ENCODE measurements around the gene ALS2CL. TPM values are rescaled to one million over a fixed set of nuclear protein-coding genes. Genes with fewer than 3 reads are reported as not detected.

ALS2CL gene
- total and polyA plus RNA-seq, 10 of the 15 experiments (the other 5 are each of a cell fraction or from before 2014, with no cell fraction given): 0.01 to 0.05 TPM; not detected in 8

DNA sequence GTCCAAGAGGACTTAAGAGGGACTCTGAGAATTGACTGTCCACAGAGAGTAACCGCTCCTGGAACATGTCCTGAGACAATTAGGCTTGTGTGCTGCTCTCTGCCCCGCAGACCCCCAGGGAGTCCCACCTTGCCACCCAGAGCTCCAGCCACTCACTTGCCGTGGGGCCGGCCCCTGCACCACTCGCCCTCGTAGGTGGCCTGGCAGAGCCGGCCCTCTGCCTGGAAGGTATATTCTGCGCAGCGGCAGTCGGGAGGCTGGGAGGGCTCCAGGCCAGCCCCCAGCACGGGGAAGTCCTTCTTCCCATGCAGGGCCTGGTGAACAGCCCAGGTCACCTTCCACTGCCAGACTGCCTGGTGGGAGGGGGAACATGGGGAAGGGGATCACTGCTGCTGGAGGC lies 10.5 kb downstream of the ALS2CL start:
- WGBS (ENCODE audit: insufficient coverage, insufficient replicate concordance, low lambda C conversion rate, missing lambda C conversion rate): 60% methylated on average over 11 of the region's 11 CpGs
- no peak for FAIRE-seq
- Histone ChIP-seq H3K9ac (ENCODE audit: control insufficient read depth, insufficient read depth, low read length) (no peak overlapping the region), H3K36me3 (ENCODE audit: control insufficient read depth in 2 of 2, insufficient read depth in 2 of 2, low read length in 1 of 2) (no peaks in the 10 kb centered on the region), H3K27ac (ENCODE audit: control insufficient read depth, insufficient read depth) (no peak overlapping the region), H2AFZ (ENCODE audit: control insufficient read depth, low read depth, low read length) (no peak overlapping the region), H3K79me2 (ENCODE audit: control insufficient read depth, insufficient read depth, low read length) (no peaks in the 10 kb centered on the region), H3K27me3 (replicated peaks in 1 of 2; ENCODE audit: control insufficient read depth in 2 of 2, insufficient read depth in 2 of 2, low read length in 1 of 2) (no peaks in the 10 kb centered on the region), H3K4me1 (ENCODE audit: control insufficient read depth, insufficient read depth, low read length) (no peaks in the 10 kb centered on the region), H3K9me3 (replicated peaks; ENCODE audit: control insufficient read depth, insufficient read depth, low read length) (no peaks in the 10 kb centered on the region), H4K20me1 (ENCODE audit: control insufficient read depth, insufficient read depth) (no peaks in the 10 kb centered on the region), H3K4me3 (no peak overlapping the region), H3K4me2 (ENCODE audit: control insufficient read depth, insufficient read depth) (no peak overlapping the region)
- in situ Hi-C loops (cut with MboI) (no loop called here), intact Hi-C loops (cut with micrococcal nuclease; ENCODE audit: unreplicated experiment) (no loop called here)
- POLR2A ChIA-PET: no interaction called here
- TF ChIP-seq RAD21 (IDR thresholded peaks at IDR 0.05; ENCODE audit: insufficient read depth, low read depth, low read length) (no peak), TCF3 (IDR thresholded peaks at IDR 0.05; ENCODE audit: borderline replicate concordance, insufficient read depth, low read depth, low read length) (no peak), CBX5 (IDR thresholded peaks at IDR 0.05; ENCODE audit: low read depth) (no peak), MYC (IDR thresholded peaks at IDR 0.05; ENCODE audit: insufficient read depth, insufficient read length, insufficient replicate concordance, low read length, severe bottlenecking) (no peak)
- no peak for ATAC-seq
- RAD21 ChIA-PET (ENCODE audit: unreplicated experiment): no interaction called here
- no TSS peak for BruUV-seq (replicated peaks)
- CTCF ChIA-PET: no interaction called here
- SMC1A ChIA-PET (ENCODE audit: uncharacterized antibody, unreplicated experiment): no interaction called here
- DNase-seq (ENCODE audit: low read depth, low spot score): no peak

DNA sequence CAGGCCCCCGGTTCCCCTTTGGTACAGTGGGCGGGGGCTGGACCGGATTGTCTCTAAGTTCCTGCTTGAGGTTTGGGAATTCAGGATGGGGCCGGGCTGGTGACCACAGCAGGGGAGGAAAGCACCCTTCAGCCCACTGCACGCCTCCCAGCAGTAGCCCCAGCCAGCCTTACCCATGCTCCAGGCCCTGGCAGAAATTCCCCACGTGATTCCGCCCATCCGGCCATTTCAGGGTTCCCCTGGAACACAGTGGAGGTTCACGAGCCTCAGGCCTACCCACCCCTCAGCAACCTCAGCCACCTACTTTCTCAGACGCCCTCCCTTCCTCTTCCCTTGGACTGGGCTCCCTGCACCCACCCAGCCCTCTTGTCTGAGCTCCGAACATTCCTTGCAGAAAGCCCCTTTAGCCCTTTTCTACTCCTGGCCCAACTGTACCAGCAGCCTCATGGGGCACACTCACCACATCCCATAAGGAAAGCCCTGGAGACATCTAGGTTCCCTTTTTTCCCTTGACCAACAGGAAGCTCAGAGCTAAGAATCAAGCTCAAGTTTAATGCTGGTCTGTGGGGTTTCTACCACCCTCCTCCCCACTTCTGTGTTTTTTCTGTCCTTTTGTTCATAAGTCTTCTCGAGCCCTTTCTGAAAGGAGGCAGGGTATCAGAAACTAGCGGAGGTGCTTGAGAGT lies 11.5 kb downstream of the ALS2CL start:
- intact Hi-C loops (cut with micrococcal nuclease; ENCODE audit: unreplicated experiment) (no loop called here), in situ Hi-C loops (cut with MboI) (no loop called here)
- BruUV-seq (replicated peaks): no TSS peak
- Histone ChIP-seq H3K9ac (ENCODE audit: control insufficient read depth, insufficient read depth, low read length) (no peak overlapping the region), H3K4me1 (ENCODE audit: control insufficient read depth, insufficient read depth, low read length) (no peaks in the 10 kb centered on the region), H3K27me3 (replicated peaks in 1 of 2; ENCODE audit: control insufficient read depth in 2 of 2, insufficient read depth in 2 of 2, low read length in 1 of 2) (no peaks in the 10 kb centered on the region), H3K9me3 (replicated peaks; ENCODE audit: control insufficient read depth, insufficient read depth, low read length) (no peaks in the 10 kb centered on the region), H3K79me2 (ENCODE audit: control insufficient read depth, insufficient read depth, low read length) (no peaks in the 10 kb centered on the region), H4K20me1 (ENCODE audit: control insufficient read depth, insufficient read depth) (no peaks in the 10 kb centered on the region), H3K4me3 (no peak overlapping the region), H3K27ac (ENCODE audit: control insufficient read depth, insufficient read depth) (no peak overlapping the region), H3K4me2 (ENCODE audit: control insufficient read depth, insufficient read depth) (no peak overlapping the region), H2AFZ (ENCODE audit: control insufficient read depth, low read depth, low read length) (no peak overlapping the region), H3K36me3 (ENCODE audit: control insufficient read depth in 2 of 2, insufficient read depth in 2 of 2, low read length in 1 of 2) (no peaks in the 10 kb centered on the region)
- 30% methylated on average over 13 of the region's 13 CpGs for WGBS (ENCODE audit: insufficient coverage, insufficient replicate concordance, low lambda C conversion rate, missing lambda C conversion rate)
- no peak for DNase-seq (ENCODE audit: low read depth, low spot score)
- CTCF ChIA-PET: no interaction called here
- TF ChIP-seq E4F1 (IDR thresholded peaks at IDR 0.05; ENCODE audit: borderline replicate concordance, partially characterized antibody): no peak
- RAD21 ChIA-PET (ENCODE audit: unreplicated experiment): interaction anchor here (0.7 kb wide), 1 partner anchor 190 kb away, joined by 3 read pairs; no protein-coding TSS in a partner anchor
- POLR2A ChIA-PET: no interaction called here
- ATAC-seq: no peak
- no peak for FAIRE-seq
- SMC1A ChIA-PET (ENCODE audit: uncharacterized antibody, unreplicated experiment): no interaction called here
